ENCODE results near the gene GOLGA6L7. TPM values are rescaled to one million over a fixed set of nuclear protein-coding genes. Genes with fewer than 3 reads are reported as not detected.

The GOLGA6L7 gene
- total and polyA plus RNA-seq, 2 donors (not counting 1 experiment from before 2014, with no cell fraction given): not detected

GRCh38 chr15:28886431-28887338 lies 38.2 kb upstream of the GOLGA6L7 start:
- intact Hi-C loops (cut with micrococcal nuclease): no loop called here
- no peak overlapping the region for H3K27ac Mint-ChIP-seq
- H3K27me3 ChIP-seq (replicated peaks in 1 of 4; ENCODE audit: control extremely low read depth in 1 of 4, control insufficient read depth in 3 of 4, insufficient read depth in 4 of 4, low read length in 3 of 4): peaks cover 0 to 14% (median 0%) of the 10 kb centered on the region in 4 experiments
- no peaks in the 10 kb centered on the region for H3K4me1 ChIP-seq (ENCODE audit: control insufficient read depth in 2 of 2, insufficient read depth in 2 of 2, low read length in 2 of 2)
- H3K27ac ChIP-seq (ENCODE audit: low read length in 2 of 2): no peak overlapping the region
- DNase-seq (no peak), ATAC-seq (ENCODE audit: low read depth) (no peak)
- WGBS (ENCODE audit: insufficient coverage): 16% methylated on average over 59 of the region's 61 CpGs
- H3K27me3 Mint-ChIP-seq: peaks cover 29% of the 10 kb centered on the region
- H4K20me1 ChIP-seq (ENCODE audit: control insufficient read depth, insufficient read depth, low read length, poor library complexity, severe bottlenecking): no peaks in the 10 kb centered on the region
- H3K4me1 Mint-ChIP-seq: no peaks in the 10 kb centered on the region
- TF ChIP-seq EZH2 (IDR thresholded peaks at IDR 0.05; ENCODE audit: borderline replicate concordance, insufficient read depth, low read depth, low read length, poor library complexity, severe bottlenecking): no peak
- TF ChIP-seq CTCF (IDR thresholded peaks at IDR 0.05): no peak
- no peak overlapping the region for H3K4me3 Mint-ChIP-seq
- no peak overlapping the region for H3K4me3 ChIP-seq (ENCODE audit: control extremely low read depth in 1 of 5, extremely low read depth in 1 of 5, insufficient read depth in 1 of 5, low read depth in 2 of 5, low read length in 4 of 5)
- H3K79me2 ChIP-seq (ENCODE audit: control insufficient read depth, insufficient read depth, low read length): no peaks in the 10 kb centered on the region
- peaks cover 0 to 4% (median 0%) of the 10 kb centered on the region in 3 donors for H3K9me3 ChIP-seq (ENCODE audit: control extremely low read depth in 1 of 3, control insufficient read depth in 2 of 3, insufficient read depth in 1 of 3, low read length in 2 of 3)
- H3K9ac ChIP-seq (ENCODE audit: low read length): no peak overlapping the region
- POLR2A ChIA-PET: no interaction called here
- H3K4me2 ChIP-seq (replicated peaks; ENCODE audit: low read depth, low read length, poor library complexity, severe bottlenecking): no peak overlapping the region
- no peak overlapping the region for H2AFZ ChIP-seq (ENCODE audit: insufficient read depth, low read depth, low read length, poor library complexity, severe bottlenecking)
- no peaks in the 10 kb centered on the region for H3K36me3 ChIP-seq (replicated peaks in 1 of 2; ENCODE audit: control extremely low read depth in 1 of 2, control insufficient read depth in 1 of 2, extremely low read depth in 1 of 2, insufficient read depth in 2 of 2, low read length in 1 of 2)
- CTCF ChIA-PET: no interaction called here
- H3K9me3 Mint-ChIP-seq (ENCODE audit: insufficient read depth): no peaks in the 10 kb centered on the region

All from B cell (primary cell).